ENCODE results near the gene VSIG10.

Gene VSIG10

DNA sequence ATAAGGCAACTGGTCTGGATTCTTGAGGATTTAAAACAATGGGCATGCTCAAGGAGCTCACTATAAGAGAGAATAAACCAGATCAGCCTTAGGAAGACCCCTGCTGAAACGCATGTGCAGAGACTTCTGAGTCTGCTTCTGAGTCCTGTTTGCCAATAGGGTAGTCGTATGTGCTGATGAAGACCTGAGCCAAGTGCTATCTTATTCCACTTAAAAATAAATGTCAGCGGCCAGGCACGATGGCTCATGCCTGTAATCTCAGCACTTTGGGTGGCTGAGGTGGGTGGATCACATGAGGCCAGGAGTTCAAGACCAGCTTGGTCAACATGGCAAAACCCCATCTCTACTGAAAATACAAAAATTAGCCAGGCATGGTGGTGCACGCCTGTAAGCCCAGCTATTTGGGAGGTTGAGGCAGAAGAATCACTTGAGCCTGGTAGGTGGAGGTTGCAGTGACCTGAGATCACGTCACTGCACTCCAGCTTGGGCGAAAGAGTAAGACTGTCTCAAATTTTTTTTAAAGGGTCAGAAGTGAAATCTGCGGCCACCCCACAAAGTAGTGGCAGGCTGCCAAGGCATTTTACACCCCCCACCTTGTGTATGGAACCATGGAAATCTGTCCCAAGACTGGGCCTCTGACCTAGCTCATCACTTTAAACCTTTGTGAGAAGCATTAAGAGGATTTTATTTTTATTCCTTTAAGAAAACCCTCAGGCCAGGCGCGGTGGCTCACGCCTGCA lies 67.0 kb downstream of the VSIG10 start:
- no peak overlapping the region for H3K4me3 ChIP-seq (ENCODE audit: low read length)
- H3K27me3 ChIP-seq (replicated peaks; ENCODE audit: insufficient read depth, low read length): no peaks in the 10 kb centered on the region
- H3F3A ChIP-seq (ENCODE audit: insufficient read depth, low read length): peaks cover 3% of the 10 kb centered on the region; the same call in 1 of the 2 replicates
- H3K9ac ChIP-seq (ENCODE audit: low read length): no peak overlapping the region
- H3K9me3 ChIP-seq (replicated peaks; ENCODE audit: insufficient read depth, low read length): no peaks in the 10 kb centered on the region
- no peaks in the 10 kb centered on the region for H3K36me3 ChIP-seq (replicated peaks; ENCODE audit: insufficient read depth, low read length)
- H3K79me2 ChIP-seq (ENCODE audit: low read length): no peaks in the 10 kb centered on the region
- TF ChIP-seq EZH2phosphoT487 (IDR thresholded peaks at IDR 0.05; ENCODE audit: low read length) (no peak), CTCF (IDR thresholded peaks at IDR 0.05; ENCODE audit: low read length) (no peak), EZH2 (optimal IDR thresholded peaks at IDR 0.05; ENCODE audit: low read depth, low read length) (no peak)
- H3K27ac ChIP-seq (ENCODE audit: low read length): no peak overlapping the region
- peaks cover 17% of the 10 kb centered on the region; the same call in 1 of the 2 replicates for H3K4me1 ChIP-seq (ENCODE audit: low read length)
- DNase-seq: no peak
- no peaks in the 10 kb centered on the region for H4K20me1 ChIP-seq (ENCODE audit: insufficient read depth, low read length)
- no peak overlapping the region for H3K4me2 ChIP-seq (ENCODE audit: low read depth, low read length)
- no peaks in the 10 kb centered on the region for H3K9me2 ChIP-seq (replicated peaks; ENCODE audit: insufficient read depth, low read length)
- no peak overlapping the region for H2AFZ ChIP-seq (ENCODE audit: low read length)

DNA sequence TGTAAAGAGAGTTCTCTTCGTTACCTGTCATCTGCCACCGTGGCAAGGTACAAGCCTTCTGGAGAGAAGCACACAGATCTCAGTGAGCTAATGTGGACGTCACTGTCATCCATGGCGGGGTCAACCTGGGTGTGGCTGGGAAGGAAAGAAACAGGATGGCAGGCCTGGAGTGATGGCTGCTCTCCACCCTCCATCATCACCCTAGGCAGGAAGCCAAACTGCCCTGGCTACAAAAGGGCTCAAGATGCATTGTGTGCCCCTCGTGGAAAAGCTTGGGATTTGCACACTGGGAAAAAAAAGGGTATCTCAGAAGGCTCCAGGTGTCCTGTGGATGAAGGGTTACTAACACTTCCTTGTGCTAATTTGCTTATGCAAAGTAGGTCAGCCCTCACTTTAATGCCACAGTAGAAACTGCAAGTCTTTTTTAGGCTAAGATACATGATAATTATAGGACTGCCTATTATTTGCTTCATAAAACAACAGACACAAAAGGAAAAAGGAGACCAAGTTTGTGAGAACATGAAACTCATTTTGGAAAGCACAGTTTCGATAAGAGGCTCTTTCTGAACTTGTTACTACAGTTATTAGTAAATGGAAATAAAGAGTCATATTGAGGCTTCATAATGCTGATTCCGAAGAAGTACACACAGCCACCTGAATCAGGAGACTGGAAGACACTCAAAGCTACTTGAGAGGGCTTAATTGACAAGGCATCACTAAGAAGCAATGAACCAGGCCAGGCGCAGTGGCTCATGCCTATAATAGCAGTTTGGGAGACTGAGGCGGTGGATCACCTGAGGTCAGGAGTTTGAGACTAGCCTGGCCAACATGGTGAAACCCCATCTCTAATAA lies 68.4 kb downstream of the VSIG10 start:
- Histone ChIP-seq H3F3A (ENCODE audit: insufficient read depth, low read length) (peaks cover 3% of the 10 kb centered on the region; the same call in 1 of the 2 replicates), H3K79me2 (ENCODE audit: low read length) (no peaks in the 10 kb centered on the region), H3K4me2 (ENCODE audit: low read depth, low read length) (peak overlapping the region; percentile 34), H2AFZ (ENCODE audit: low read length) (no peak overlapping the region), H3K4me1 (ENCODE audit: low read length) (peaks cover 17% of the 10 kb centered on the region; the same call in 1 of the 2 replicates), H3K9ac (ENCODE audit: low read length) (no peak overlapping the region), H3K27ac (ENCODE audit: low read length) (peak overlapping the region; percentile 56; the same call in 1 of the 2 replicates), H3K9me3 (replicated peaks; ENCODE audit: insufficient read depth, low read length) (no peaks in the 10 kb centered on the region), H3K27me3 (replicated peaks; ENCODE audit: insufficient read depth, low read length) (no peaks in the 10 kb centered on the region), H3K36me3 (replicated peaks; ENCODE audit: insufficient read depth, low read length) (no peaks in the 10 kb centered on the region), H3K4me3 (ENCODE audit: low read length) (no peak overlapping the region), H3K9me2 (replicated peaks; ENCODE audit: insufficient read depth, low read length) (no peaks in the 10 kb centered on the region), H4K20me1 (ENCODE audit: insufficient read depth, low read length) (no peaks in the 10 kb centered on the region)
- TF ChIP-seq CTCF (IDR thresholded peaks at IDR 0.05; ENCODE audit: low read length) (no peak), EZH2 (optimal IDR thresholded peaks at IDR 0.05; ENCODE audit: low read depth, low read length) (no peak), EZH2phosphoT487 (IDR thresholded peaks at IDR 0.05; ENCODE audit: low read length) (no peak)
- peak; percentile 13 for DNase-seq

- Histone ChIP-seq H3K27me3 (replicated peaks; ENCODE audit: insufficient read depth, low read length) (no peaks in the 10 kb centered on the region), H3F3A (ENCODE audit: insufficient read depth, low read length) (peaks cover 3% of the 10 kb centered on the region; the same call in 1 of the 2 replicates), H3K9ac (ENCODE audit: low read length) (no peak overlapping the region), H2AFZ (ENCODE audit: low read length) (no peak overlapping the region), H3K4me2 (ENCODE audit: low read depth, low read length) (peak overlapping the region; percentile 34; the same call in 1 of the 2 replicates), H4K20me1 (ENCODE audit: insufficient read depth, low read length) (no peaks in the 10 kb centered on the region), H3K4me1 (ENCODE audit: low read length) (peaks cover 17% of the 10 kb centered on the region; the same call in 1 of the 2 replicates), H3K9me2 (replicated peaks; ENCODE audit: insufficient read depth, low read length) (no peaks in the 10 kb centered on the region), H3K36me3 (replicated peaks; ENCODE audit: insufficient read depth, low read length) (no peaks in the 10 kb centered on the region), H3K4me3 (ENCODE audit: low read length) (no peak overlapping the region), H3K9me3 (replicated peaks; ENCODE audit: insufficient read depth, low read length) (no peaks in the 10 kb centered on the region), H3K27ac (ENCODE audit: low read length) (peak overlapping the region; percentile 56; the same call in 1 of the 2 replicates), H3K79me2 (ENCODE audit: low read length) (no peaks in the 10 kb centered on the region)
- peak; percentile 6 for DNase-seq
- TF ChIP-seq EZH2 (optimal IDR thresholded peaks at IDR 0.05; ENCODE audit: low read depth, low read length) (no peak), EZH2phosphoT487 (IDR thresholded peaks at IDR 0.05; ENCODE audit: low read length) (no peak), CTCF (IDR thresholded peaks at IDR 0.05; ENCODE audit: low read length) (peak; percentile 17)
These were observed 69.2 kb downstream of the VSIG10 start for GRCh38 chr12:118034429-118035189.
